NOMO-1 treated with DMSO at 0.1 percent for 48 hours (cell line): Measurements from ENCODE around the gene RALB.

Experiments
- DNase-seq: peaks from one replicate; lab custom pipeline; 2025; ENCODE audit not compliant: unreplicated experiment; lab: John Stamatoyannopoulos, UW

Gene RALB

GRCh38 chr2:120330946-120331822, 78.5 kb downstream of the RALB start:
- DNase-seq = peak; percentile 65

GRCh38 chr2:120331903-120332302, 79.3 kb downstream of the RALB start:
- DNase-seq = no peak

GRCh38 chr2:120332384-120332783, 79.7 kb downstream of the RALB start:
- no peak for DNase-seq

GRCh38 chr2:120334068-120334467, 81.4 kb downstream of the RALB start:
- DNase-seq = no peak

- no peak for DNase-seq
These were observed 84.1 kb downstream of the RALB start for GRCh38 chr2:120336749-120337148.

GRCh38 chr2:120338015-120338414, 85.4 kb downstream of the RALB start:
- peak; percentile 92 for DNase-seq

GRCh38 chr2:120341977-120342376, 89.3 kb downstream of the RALB start:
- no peak for DNase-seq

- no peak for DNase-seq
These were observed 89.8 kb downstream of the RALB start for GRCh38 chr2:120342446-120342845.

GRCh38 chr2:120343100-120343432, 90.4 kb downstream of the RALB start:
- no peak for DNase-seq

- peak; percentile 52 for DNase-seq
These were observed 90.9 kb downstream of the RALB start for GRCh38 chr2:120343433-120344105.
